Ovary (tissue), 9 donors: ENCODE data around the gene RPTOR. TPM values are rescaled to one million over a fixed set of nuclear protein-coding genes. Genes with fewer than 3 reads are reported as not detected.

Source experiments
- DNase-seq, 5 donors: peaks; one replicate each; pipeline ENCODE4 v3.0.0-alpha.2; 2019 to 2020
- H3K27ac ChIP-seq, 2 donors: fragments of 200-600 bp; one replicate each; pipeline versions ENCODE4 v1.5.1 to v1.8.0; 2019 to 2022
- H3K27me3 ChIP-seq: fragments of 200-600 bp; one replicate; pipeline ENCODE4 v1.8.0; 2022
- H3K36me3 ChIP-seq: fragments of 200-600 bp; sonication (generic); one replicate; pipeline ENCODE4 v1.5.1; 2019
- H3K4me1 ChIP-seq: one replicate; pipeline ENCODE4 v1.8.1; 2013; ENCODE audit warnings: mild to moderate bottlenecking, moderate library complexity; ENCODE audit not compliant: insufficient read depth
- H3K4me3 ChIP-seq: fragments of 200-600 bp; sonication (generic); one replicate; pipeline ENCODE4 v1.5.1; 2017
- H3K9me3 ChIP-seq, 2 donors: fragments of 200-600 bp in 1 of 2; sonication (generic) in 1 of 2; one replicate each; pipeline versions ENCODE4 v1.5.1 to v1.8.1; 2013 to 2019; ENCODE audit warnings: mild to moderate bottlenecking in 1 of 2, moderate library complexity in 1 of 2
- EP300 ChIP-seq: sonication (generic); formaldehyde crosslinking; IDR thresholded peaks from one replicate; pipeline ENCODE4 v1.6.1; 2017; ENCODE audit warnings: antibody characterized with exemption
- POLR2A ChIP-seq: fragments of 450-650 bp; IDR thresholded peaks from one replicate; pipeline ENCODE4 v1.6.1; 2017; ENCODE audit warnings: antibody characterized with exemption, mild to moderate bottlenecking, moderate library complexity
- WGBS, 3 donors: extraction: QIAGEN DNeasy Blood & Tissue Kit in 1 of 3; methylation state at CpG; one replicate each; pipeline versions ENCODE4 v1.1.5 to v1.1.7; 2013 to 2017; 5-methylcytosine and 5-hydroxymethylcytosine counted together
- intact Hi-C, 4 donors: fragments of 100-400 bp; cut with DNase I; formaldehyde crosslinking; loops; one replicate each; pipeline versions ENCODE4 v1.11.0 to v1.15.1; 2022 to 2023
- polyA plus RNA-seq, 2 donors: library from polyadenylated mRNA; stranded (reverse); fragments of 200-250 nt in 1 of 2; fragments of 350-450 nt in 1 of 2; fragmentation: Illumina TruSeq in 1 of 2; extraction: RNeasy Lipid Tissue Mini Kit (QIAGEN cat#74804) in 1 of 2; gene quantifications; one replicate each; pipeline ENCODE4 v1.2.3, GENCODE V29; 2013 to 2014
- total RNA-seq, 7 donors: library from RNA; depleted of rRNA in 2 of 7; stranded (reverse); fragments of >200 nt in 2 of 7; fragmentation: NEBNext Ultra II Directional in 3 of 7; extraction: Animal tissue kit (Norgen Biotek cat#: 25700) in 3 of 7; gene quantifications; one replicate each; pipeline versions ENCODE4 v1.1.0 to v1.2.4, GENCODE V29; 2016 to 2023
- TF ChIP-seq, protein P1 (sequence below), 3 donors: fragments of 450-650 bp in 2 of 3; fragments of 200-600 bp in 1 of 3; IDR thresholded peaks; one replicate each; pipeline versions ENCODE4 v1.5.1 to v1.8.0; 2016 to 2022; ENCODE audit warnings: antibody characterized with exemption in 3 of 3, mild to moderate bottlenecking in 1 of 3
- donor health status: DM: no; HTN: no; CAD: no; lungs with moderate emphysema.
- donor health status: DM: no; HTN: no; CAD: no.
- donor health status: Bipolar disorder and iron deficiency.
- donor health status: DM: yes; HTN: yes; CAD: no.
- donor health status: DM: no; HTN: no; CAD: no.
- donor health status: DM: yes; HTN: yes; CAD: no.

The RPTOR gene
- total and polyA plus RNA-seq, 9 donors, result 11.1 to 41.9 (median 27.9) TPM

DNA sequence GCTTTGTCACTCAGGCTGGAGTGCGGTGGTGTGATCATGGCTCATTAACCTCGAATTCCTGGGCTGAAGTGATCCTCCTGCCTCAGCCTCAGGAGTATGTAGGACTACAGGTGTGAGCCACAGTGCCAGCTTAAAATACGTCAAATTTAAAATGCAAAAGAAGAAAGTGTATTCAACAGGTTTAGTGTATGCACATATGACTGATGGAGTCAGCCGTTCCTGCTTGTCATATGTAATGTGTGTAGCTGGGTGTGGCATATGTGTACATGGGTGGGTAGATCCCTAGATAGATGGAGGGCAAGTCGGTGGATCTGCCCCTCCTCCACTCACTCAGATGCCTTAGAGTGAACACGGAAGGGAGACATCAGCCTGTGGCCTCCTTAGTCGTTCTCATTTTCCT is 111.0 kb downstream of the RPTOR start:
- H3K4me3 ChIP-seq, result no peak overlapping the region
- H3K36me3 ChIP-seq, result no peaks in the 10 kb centered on the region
- intact Hi-C loops, result no loop called here
- DNase-seq, result no peak
- no peaks in the 10 kb centered on the region for H3K4me1 ChIP-seq
- H3K27me3 ChIP-seq, result no peaks in the 10 kb centered on the region
- WGBS, 3 donors, result 94 to 97% (median 95%) methylated on average over 7 of the region's 7 CpGs
- no peak overlapping the region for H3K27ac ChIP-seq
- no peak for TF ChIP-seq EP300
- TF ChIP-seq POLR2A, result no peak
- TF ChIP-seq, protein P1, sequence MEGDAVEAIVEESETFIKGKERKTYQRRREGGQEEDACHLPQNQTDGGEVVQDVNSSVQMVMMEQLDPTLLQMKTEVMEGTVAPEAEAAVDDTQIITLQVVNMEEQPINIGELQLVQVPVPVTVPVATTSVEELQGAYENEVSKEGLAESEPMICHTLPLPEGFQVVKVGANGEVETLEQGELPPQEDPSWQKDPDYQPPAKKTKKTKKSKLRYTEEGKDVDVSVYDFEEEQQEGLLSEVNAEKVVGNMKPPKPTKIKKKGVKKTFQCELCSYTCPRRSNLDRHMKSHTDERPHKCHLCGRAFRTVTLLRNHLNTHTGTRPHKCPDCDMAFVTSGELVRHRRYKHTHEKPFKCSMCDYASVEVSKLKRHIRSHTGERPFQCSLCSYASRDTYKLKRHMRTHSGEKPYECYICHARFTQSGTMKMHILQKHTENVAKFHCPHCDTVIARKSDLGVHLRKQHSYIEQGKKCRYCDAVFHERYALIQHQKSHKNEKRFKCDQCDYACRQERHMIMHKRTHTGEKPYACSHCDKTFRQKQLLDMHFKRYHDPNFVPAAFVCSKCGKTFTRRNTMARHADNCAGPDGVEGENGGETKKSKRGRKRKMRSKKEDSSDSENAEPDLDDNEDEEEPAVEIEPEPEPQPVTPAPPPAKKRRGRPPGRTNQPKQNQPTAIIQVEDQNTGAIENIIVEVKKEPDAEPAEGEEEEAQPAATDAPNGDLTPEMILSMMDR (IDR thresholded peaks at IDR 0.05), result no peak
- no peaks in the 10 kb centered on the region for H3K9me3 ChIP-seq

DNA sequence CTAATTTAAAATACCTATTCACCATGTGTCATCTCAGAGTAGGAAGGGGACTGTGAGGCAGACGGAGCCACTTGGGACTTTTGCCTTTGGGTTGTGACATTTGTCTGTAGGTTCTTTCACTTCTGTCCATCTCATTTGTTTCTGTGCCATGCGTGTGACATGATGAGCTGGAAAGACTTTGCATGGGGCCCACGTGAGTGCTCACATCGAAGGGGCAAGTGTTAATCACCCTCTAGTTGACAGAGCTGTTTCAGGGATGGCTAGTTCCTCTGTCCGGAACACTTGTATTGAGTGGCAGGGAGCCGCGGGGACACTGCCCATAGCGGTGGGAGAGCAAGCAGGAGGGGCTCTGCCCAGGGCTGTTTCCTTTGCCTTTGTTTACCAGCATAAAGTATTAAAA is 112.0 kb downstream of the RPTOR start:
- Histone ChIP-seq H3K36me3 (no peaks in the 10 kb centered on the region), H3K9me3 (no peaks in the 10 kb centered on the region), H3K4me3 (no peak overlapping the region), H3K27me3 (no peaks in the 10 kb centered on the region), H3K27ac (no peak overlapping the region), H3K4me1 (no peaks in the 10 kb centered on the region)
- TF ChIP-seq POLR2A (no peak), EP300 (no peak)
- TF ChIP-seq, protein P1 (IDR thresholded peaks at IDR 0.05), result no peak
- no peak for DNase-seq
- 70 to 80% (median 76%) methylated on average over 8 of the region's 8 CpGs for WGBS, 3 donors
- intact Hi-C loops, result no loop called here

DNA sequence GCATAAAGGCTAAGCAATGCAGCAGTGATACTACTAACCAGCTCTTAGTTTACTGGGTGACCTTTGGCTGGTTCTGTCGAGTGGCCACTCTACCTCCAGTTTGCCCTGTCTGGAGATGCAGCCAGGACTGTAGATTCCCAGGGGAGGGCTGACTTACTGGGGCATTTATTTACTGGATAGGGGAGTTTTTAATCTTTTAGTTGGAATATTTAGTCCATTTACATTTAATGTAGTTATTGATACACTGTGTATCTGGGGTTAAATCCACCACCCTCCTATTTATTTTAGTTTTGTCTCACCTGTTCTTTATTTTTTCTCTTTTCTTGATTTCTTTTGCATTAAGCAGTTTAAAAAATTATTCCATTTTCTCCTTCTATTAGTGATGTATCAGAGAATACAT is 112.9 kb downstream of the RPTOR start:
- WGBS, 3 donors, result 80 to 90% (median 86%) methylated on average over 1 of the region's 1 CpG
- no peak for DNase-seq
- no peaks in the 10 kb centered on the region for H3K9me3 ChIP-seq
- TF ChIP-seq, protein P1 (IDR thresholded peaks at IDR 0.05), result no peak
- TF ChIP-seq EP300 (no peak), POLR2A (no peak)
- H3K36me3 ChIP-seq, result no peaks in the 10 kb centered on the region
- no peaks in the 10 kb centered on the region for H3K4me1 ChIP-seq
- no peak overlapping the region for H3K27ac ChIP-seq
- no peak overlapping the region for H3K4me3 ChIP-seq
- intact Hi-C loops, result no loop called here
- H3K27me3 ChIP-seq, result no peaks in the 10 kb centered on the region

DNA sequence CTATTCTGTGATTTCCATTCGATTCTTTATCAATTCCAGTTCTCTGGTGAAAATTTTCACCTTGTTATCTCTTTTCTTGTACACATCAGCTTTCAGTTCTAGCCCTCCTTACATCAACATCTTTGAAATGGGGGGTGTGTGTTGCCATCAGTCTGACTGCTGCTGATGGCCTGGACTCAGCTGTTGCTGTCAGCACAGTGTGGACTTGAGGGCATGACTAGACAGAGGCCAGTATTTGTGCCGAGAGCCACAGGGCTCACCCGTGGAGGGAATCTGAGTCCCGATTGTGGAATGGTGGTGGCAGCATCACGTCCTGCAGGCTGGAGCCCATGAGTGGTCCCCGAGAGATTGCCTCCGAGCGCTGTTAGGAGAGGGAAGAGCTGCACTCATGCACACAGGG is 114.2 kb downstream of the RPTOR start:
- no peak for DNase-seq
- TF ChIP-seq EP300 (no peak), POLR2A (no peak)
- TF ChIP-seq, protein P1 (IDR thresholded peaks at IDR 0.05), result no peak
- 90 to 97% (median 93%) methylated on average over 8 of the region's 8 CpGs for WGBS, 3 donors
- Histone ChIP-seq H3K27me3 (no peaks in the 10 kb centered on the region), H3K4me1 (peaks cover 2% of the 10 kb centered on the region), H3K9me3 (no peaks in the 10 kb centered on the region), H3K36me3 (no peaks in the 10 kb centered on the region), H3K27ac (no peak overlapping the region), H3K4me3 (no peak overlapping the region)
- intact Hi-C loops, result no loop called here

DNA sequence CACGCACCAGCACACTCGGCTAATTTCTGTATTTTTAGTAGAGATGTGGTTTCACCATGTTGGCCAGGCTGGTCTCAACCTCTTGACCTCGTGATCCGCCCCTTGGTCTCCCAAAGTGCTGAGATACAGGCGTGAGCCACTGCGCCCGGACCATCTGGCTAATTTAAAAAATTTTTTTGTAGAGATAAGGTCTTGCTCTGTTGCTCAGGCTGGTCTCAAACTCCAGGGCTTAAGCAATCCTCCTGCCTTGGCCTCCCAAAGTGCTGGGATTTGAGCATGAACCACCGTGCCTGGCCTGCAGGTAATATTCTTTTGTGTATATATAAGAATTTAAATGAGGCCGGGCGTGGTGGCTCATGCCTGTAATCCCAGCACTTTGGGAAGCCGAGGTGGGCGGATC is 115.0 kb downstream of the RPTOR start:
- Histone ChIP-seq H3K27ac (no peak overlapping the region), H3K9me3 (no peaks in the 10 kb centered on the region), H3K27me3 (no peaks in the 10 kb centered on the region), H3K36me3 (no peaks in the 10 kb centered on the region), H3K4me1 (peaks cover 6% of the 10 kb centered on the region), H3K4me3 (no peak overlapping the region)
- 95 to 97% (median 97%) methylated on average over 12 of the region's 12 CpGs for WGBS, 3 donors
- intact Hi-C loops, result no loop called here
- TF ChIP-seq, protein P1 (IDR thresholded peaks at IDR 0.05), result no peak
- TF ChIP-seq POLR2A (no peak), EP300 (no peak)
- DNase-seq, result no peak
